Panc1 (cell line): Measurements from ENCODE around the gene DIS3L2. TPM values are rescaled to one million over a fixed set of nuclear protein-coding genes. Genes with fewer than 3 reads are reported as not detected.

Source experiments
- ATAC-seq: fragments of 200-7000 bp; cut with Tn5 transposase; 2 replicates; pipeline ENCODE4 v1.9.1; 2020; ENCODE audit warnings: mild to moderate bottlenecking, moderate library complexity
- BruUV-seq: library from RNA; stranded (reverse); fragments of 400-500 nt; replicated peaks from 2 replicates; lab custom pipeline; 2021; lab: Mats Ljungman, UMichigan
- CTCF ChIA-PET: fragments of 300-600 bp; sonication (Branson Sonifier 250); formaldehyde crosslinking; loops from one replicate; lab custom pipeline; 2022; ENCODE audit warnings: antibody characterized with exemption; lab: Charles Lee
- POLR2A ChIA-PET: fragments of 300-600 bp; sonication (Branson Sonifier 250); formaldehyde crosslinking; loops from one replicate; lab custom pipeline; 2022; ENCODE audit warnings: antibody characterized with exemption; lab: Charles Lee
- DNase-seq: peaks from one replicate; pipeline ENCODE4 v3.0.0-alpha.2; 2010; ENCODE audit warnings: low read depth, low spot score
- H3K27ac ChIP-seq: 2 replicates; pipeline ENCODE4 v1.5.1; 2011; ENCODE audit warnings: mild to moderate bottlenecking, low read length, inconsistent platforms
- H3K27me3 ChIP-seq: fragments of 200-500 bp; sonication (Bioruptor generic); 2 replicates; pipeline ENCODE4 v1.6.0; 2014; ENCODE audit warnings: low read length, inconsistent platforms; ENCODE audit not compliant: control insufficient read depth, insufficient read depth
- H3K36me3 ChIP-seq: fragments of 200-500 bp; sonication (Bioruptor generic); 2 replicates; pipeline ENCODE4 v1.5.1; 2014; ENCODE audit warnings: inconsistent platforms, mild to moderate bottlenecking, low read length, moderate library complexity; ENCODE audit not compliant: control insufficient read depth, insufficient read depth
- H3K4me1 ChIP-seq: 2 replicates; pipeline ENCODE4 v1.5.1; 2011; ENCODE audit warnings: inconsistent platforms, mild to moderate bottlenecking, low read length, moderate library complexity; ENCODE audit not compliant: control insufficient read depth, insufficient read depth
- H3K4me3 ChIP-seq, 2 experiments: 2 replicates each; pipeline ENCODE4 v1.5.1; 2011 to 2012; ENCODE audit warnings: low read depth in 2 of 2, low read length in 2 of 2, mild to moderate bottlenecking in 2 of 2, inconsistent platforms in 1 of 2, moderate library complexity in 1 of 2
- H3K9me3 ChIP-seq: fragments of 200-500 bp; sonication (Bioruptor generic); 2 replicates; pipeline ENCODE4 v1.5.1; 2014; ENCODE audit warnings: low read depth, mild to moderate bottlenecking, inconsistent platforms, low read length, moderate library complexity; ENCODE audit not compliant: control insufficient read depth, insufficient read depth
- CTCF ChIP-seq: fragments of 450-650 bp; IDR thresholded peaks from 2 replicates; pipeline ENCODE4 v1.5.1; 2017; ENCODE audit warnings: mild to moderate bottlenecking
- POLR2AphosphoS5 ChIP-seq: IDR thresholded peaks from 2 replicates; pipeline ENCODE4 v1.6.1; 2012; ENCODE audit warnings: mild to moderate bottlenecking, low read depth, low read length, moderate library complexity
- REST ChIP-seq, 2 experiments: IDR thresholded peaks; 2 replicates each; pipeline ENCODE4 v1.6.1; 2011 to 2012; ENCODE audit warnings: low read depth in 2 of 2, control low read depth in 1 of 2, low read length in 1 of 2, mild to moderate bottlenecking in 1 of 2, moderate library complexity in 1 of 2; ENCODE audit not compliant: insufficient read depth in 1 of 2
- SIN3A ChIP-seq: IDR thresholded peaks from 2 replicates; pipeline ENCODE4 v1.6.1; 2012; ENCODE audit warnings: low read depth, mild to moderate bottlenecking, low read length, moderate library complexity, borderline replicate concordance; ENCODE audit not compliant: insufficient read depth
- TCF7L2 ChIP-seq: IDR thresholded peaks from 2 replicates; pipeline ENCODE4 v1.6.1; 2011; ENCODE audit warnings: mild to moderate bottlenecking, low read depth, low read length, inconsistent platforms
- in situ Hi-C: cut with HindIII; loops from 2 replicates; pipeline ENCODE4 v1.10.0; 2016; ENCODE audit warnings: low sequenced_read_pairs, low pct_unique_long_range_greater_than_20kb
- intact Hi-C: fragments of 100-400 bp; cut with micrococcal nuclease; formaldehyde crosslinking; loops from one replicate; pipeline ENCODE4 v1.10.0; 2022; ENCODE audit not compliant: unreplicated experiment
- total RNA-seq: library from RNA; stranded (reverse); gene quantifications from one replicate; pipeline ENCODE4 v1.2.1, GENCODE V29; 2021; ENCODE audit not compliant: unreplicated experiment

Gene DIS3L2
- total RNA-seq, 1 experiment from 2014 or later = 28.1 TPM

GRCh38 chr2:232213176-232213575, 251.7 kb downstream of the DIS3L2 start:
- no peaks in the 10 kb centered on the region for H3K36me3 ChIP-seq
- ChIA-PET POLR2A (no interaction called here), CTCF (interaction anchor here (0.6 kb wide), 1 partner anchor 312 kb away, joined by 3 read pairs; no protein-coding TSS in a partner anchor)
- H3K27ac ChIP-seq = no peak overlapping the region
- ATAC-seq (no peak), DNase-seq (no peak)
- intact Hi-C loops (no loop called here), in situ Hi-C loops (no loop called here)
- H3K4me3 ChIP-seq = no peak overlapping the region
- H3K4me1 ChIP-seq = no peaks in the 10 kb centered on the region
- H3K27me3 ChIP-seq = no peaks in the 10 kb centered on the region
- TF ChIP-seq SIN3A (no peak), CTCF (no peak), REST (IDR thresholded peaks at IDR 0.05; ENCODE audit: insufficient read depth in 1 of 2, low read depth in 2 of 2, low read length in 1 of 2) (no peak), TCF7L2 (no peak), POLR2AphosphoS5 (no peak)
- H3K9me3 ChIP-seq = no peaks in the 10 kb centered on the region
- TSS peak; percentile 54 for BruUV-seq

DNA sequence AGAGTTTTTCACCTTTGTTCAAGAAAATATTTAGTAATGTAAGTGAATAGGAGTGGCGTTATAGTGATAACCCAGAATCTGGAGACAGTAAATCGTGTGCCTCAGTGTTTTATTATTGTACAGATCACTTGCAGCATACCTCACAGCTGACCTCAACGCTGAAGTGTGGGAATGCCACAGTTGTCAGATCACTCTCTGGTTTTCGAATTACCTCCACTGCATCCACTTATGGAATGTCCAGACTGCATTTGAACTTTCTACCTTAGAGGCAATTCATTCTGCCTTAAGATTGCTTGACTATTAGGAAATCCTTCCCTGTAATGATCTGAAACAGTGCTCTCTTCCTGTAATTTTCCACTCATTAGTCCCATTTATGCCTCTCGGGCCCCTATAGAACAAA, 252.5 kb downstream of the DIS3L2 start:
- Histone ChIP-seq H3K4me3 (no peak overlapping the region), H3K27me3 (no peaks in the 10 kb centered on the region), H3K27ac (no peak overlapping the region), H3K36me3 (no peaks in the 10 kb centered on the region), H3K4me1 (no peaks in the 10 kb centered on the region), H3K9me3 (no peaks in the 10 kb centered on the region)
- in situ Hi-C loops (no loop called here), intact Hi-C loops (no loop called here)
- POLR2A ChIA-PET = no interaction called here
- no peak for TF ChIP-seq CTCF
- DNase-seq (no peak), ATAC-seq (no peak)
- BruUV-seq = no TSS peak
- CTCF ChIA-PET = no interaction called here

GRCh38 chr2:232216028-232216427, 254.5 kb downstream of the DIS3L2 start:
- Histone ChIP-seq H3K36me3 (no peaks in the 10 kb centered on the region), H3K4me1 (no peaks in the 10 kb centered on the region), H3K9me3 (no peaks in the 10 kb centered on the region), H3K4me3 (no peak overlapping the region), H3K27ac (no peak overlapping the region), H3K27me3 (no peaks in the 10 kb centered on the region)
- POLR2A ChIA-PET = no interaction called here
- TF ChIP-seq TCF7L2 = no peak
- no peak for TF ChIP-seq SIN3A
- no peak for TF ChIP-seq CTCF
- TF ChIP-seq REST (IDR thresholded peaks at IDR 0.05; ENCODE audit: insufficient read depth in 1 of 2, low read depth in 2 of 2, low read length in 1 of 2) = no peak
- no peak for TF ChIP-seq POLR2AphosphoS5
- intact Hi-C loops (no loop called here), in situ Hi-C loops (no loop called here)
- CTCF ChIA-PET = no interaction called here
- BruUV-seq = no TSS peak
- ATAC-seq (no peak), DNase-seq (no peak)
